Chondrocyte (in vitro differentiated cells): Measurements from ENCODE around the gene NELL1. TPM values are rescaled to one million over a fixed set of nuclear protein-coding genes. Genes with fewer than 3 reads are reported as not detected.

ENCODE experiments used
- DNase-seq: peaks from one replicate; pipeline ENCODE4 v3.0.0; 2021; ENCODE audit warnings: mixed read lengths, low spot score
- H3K27ac Mint-ChIP-seq: one replicate; pipeline ENCODE4 v1.8.0; 2021; ENCODE audit warnings: mild to moderate bottlenecking, moderate library complexity, mixed read lengths; ENCODE audit not compliant: unreplicated experiment
- H3K27me3 Mint-ChIP-seq: 2 replicates; pipeline ENCODE4 v1.8.0; 2021; ENCODE audit warnings: low read depth, mixed read lengths
- H3K36me3 Mint-ChIP-seq: 2 replicates; pipeline ENCODE4 v1.8.0; 2021; ENCODE audit warnings: low read depth, mixed read lengths
- H3K4me1 Mint-ChIP-seq: 2 replicates; pipeline ENCODE4 v1.8.0; 2021; ENCODE audit warnings: low read depth, mild to moderate bottlenecking, mixed read lengths
- H3K4me3 Mint-ChIP-seq: one replicate; pipeline ENCODE4 v1.8.0; 2021; ENCODE audit warnings: mild to moderate bottlenecking, moderate library complexity, mixed read lengths; ENCODE audit not compliant: unreplicated experiment
- H3K9me3 Mint-ChIP-seq: 2 replicates; pipeline ENCODE4 v1.8.0; 2021; ENCODE audit warnings: low read depth, mixed read lengths
- total RNA-seq: library from RNA; stranded (reverse); gene quantifications from 3 replicates; pipeline ENCODE4 v1.2.1, GENCODE V29; 2021
- TF ChIP-seq, protein P1 (sequence below): fragments of 200-600 bp; sonication (generic); IDR thresholded peaks from 2 replicates; pipeline ENCODE4 v1.5.0; 2021; ENCODE audit warnings: antibody characterized with exemption, mild to moderate bottlenecking, moderate library complexity

Gene NELL1
- total RNA-seq, 1 donor from 2014 or later: not detected

DNA sequence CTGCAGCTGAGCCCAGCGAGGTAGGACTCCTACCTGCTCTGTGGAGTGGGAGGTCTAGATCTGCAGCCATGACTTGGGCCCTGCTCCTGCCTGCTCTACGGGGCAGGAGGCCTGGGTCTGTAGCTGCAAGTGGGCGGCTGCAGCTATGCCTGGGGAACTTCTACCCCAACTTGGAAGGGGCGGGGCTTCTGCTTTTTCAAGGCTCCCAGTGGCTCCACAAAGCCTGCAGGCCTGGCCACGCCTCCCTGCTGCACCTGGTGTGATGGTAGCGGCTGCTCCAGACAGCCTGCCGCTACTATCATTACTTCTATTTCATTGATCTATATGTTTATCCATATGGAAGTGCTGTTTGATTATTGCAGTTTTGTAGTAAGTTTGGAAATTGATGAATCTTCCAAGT is 121.2 kb downstream of the NELL1 start:
- Mint-ChIP-seq H3K27ac (no peak overlapping the region), H3K4me1 (no peaks in the 10 kb centered on the region), H3K27me3 (no peaks in the 10 kb centered on the region), H3K9me3 (no peaks in the 10 kb centered on the region), H3K4me3 (no peak overlapping the region), H3K36me3 (no peaks in the 10 kb centered on the region)
- TF ChIP-seq, protein P1, sequence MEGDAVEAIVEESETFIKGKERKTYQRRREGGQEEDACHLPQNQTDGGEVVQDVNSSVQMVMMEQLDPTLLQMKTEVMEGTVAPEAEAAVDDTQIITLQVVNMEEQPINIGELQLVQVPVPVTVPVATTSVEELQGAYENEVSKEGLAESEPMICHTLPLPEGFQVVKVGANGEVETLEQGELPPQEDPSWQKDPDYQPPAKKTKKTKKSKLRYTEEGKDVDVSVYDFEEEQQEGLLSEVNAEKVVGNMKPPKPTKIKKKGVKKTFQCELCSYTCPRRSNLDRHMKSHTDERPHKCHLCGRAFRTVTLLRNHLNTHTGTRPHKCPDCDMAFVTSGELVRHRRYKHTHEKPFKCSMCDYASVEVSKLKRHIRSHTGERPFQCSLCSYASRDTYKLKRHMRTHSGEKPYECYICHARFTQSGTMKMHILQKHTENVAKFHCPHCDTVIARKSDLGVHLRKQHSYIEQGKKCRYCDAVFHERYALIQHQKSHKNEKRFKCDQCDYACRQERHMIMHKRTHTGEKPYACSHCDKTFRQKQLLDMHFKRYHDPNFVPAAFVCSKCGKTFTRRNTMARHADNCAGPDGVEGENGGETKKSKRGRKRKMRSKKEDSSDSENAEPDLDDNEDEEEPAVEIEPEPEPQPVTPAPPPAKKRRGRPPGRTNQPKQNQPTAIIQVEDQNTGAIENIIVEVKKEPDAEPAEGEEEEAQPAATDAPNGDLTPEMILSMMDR: no peak
- no peak for DNase-seq

DNA sequence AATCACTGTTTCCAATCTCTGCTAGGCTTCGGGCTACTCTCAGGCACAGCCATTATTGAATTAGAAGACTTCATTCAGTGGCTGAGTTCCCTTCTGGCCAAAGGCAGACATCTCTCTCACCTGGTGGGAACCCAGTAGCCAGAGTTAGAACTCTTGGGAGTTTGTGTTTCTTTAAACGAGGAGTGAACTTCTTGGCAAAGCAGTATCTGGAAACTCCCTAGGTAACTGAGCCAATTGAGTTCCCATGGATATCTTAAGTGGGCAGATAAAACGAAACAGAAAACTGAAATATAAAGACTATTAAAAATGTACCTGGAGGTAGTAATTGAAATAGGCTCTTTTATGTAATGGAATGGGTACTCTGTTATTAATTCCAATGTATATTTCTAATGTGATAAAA is 125.6 kb downstream of the NELL1 start:
- DNase-seq: no peak
- no peak overlapping the region for H3K27ac Mint-ChIP-seq
- H3K9me3 Mint-ChIP-seq: peaks cover 6% of the 10 kb centered on the region
- TF ChIP-seq, protein P1: no peak
- no peaks in the 10 kb centered on the region for H3K4me1 Mint-ChIP-seq
- H3K36me3 Mint-ChIP-seq: no peaks in the 10 kb centered on the region
- H3K27me3 Mint-ChIP-seq: no peaks in the 10 kb centered on the region
- H3K4me3 Mint-ChIP-seq: no peak overlapping the region

DNA sequence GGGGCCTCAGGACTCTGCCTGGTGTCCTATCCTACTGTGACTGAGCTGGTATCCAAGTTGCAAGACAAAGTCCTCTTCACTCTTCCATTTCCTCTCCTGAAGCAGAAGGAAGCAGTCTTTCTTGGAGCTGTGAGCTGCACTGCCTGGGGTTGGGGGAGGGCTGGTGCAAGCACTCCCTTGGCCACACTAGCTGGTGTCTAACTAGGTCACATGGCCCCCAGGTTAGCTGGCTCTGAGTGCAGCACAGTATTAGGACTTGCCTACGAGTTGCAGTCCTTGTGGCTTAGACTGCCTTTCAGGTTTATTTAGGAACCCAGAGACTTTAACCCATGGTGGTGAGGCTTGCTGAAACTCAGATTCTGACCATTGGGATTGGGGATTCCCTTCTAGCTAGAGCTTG is 138.9 kb downstream of the NELL1 start:
- Mint-ChIP-seq H3K4me3 (no peak overlapping the region), H3K4me1 (no peaks in the 10 kb centered on the region), H3K27me3 (no peaks in the 10 kb centered on the region), H3K9me3 (peaks cover 27% of the 10 kb centered on the region), H3K27ac (no peak overlapping the region), H3K36me3 (no peaks in the 10 kb centered on the region)
- DNase-seq: no peak
- TF ChIP-seq, protein P1: no peak

DNA sequence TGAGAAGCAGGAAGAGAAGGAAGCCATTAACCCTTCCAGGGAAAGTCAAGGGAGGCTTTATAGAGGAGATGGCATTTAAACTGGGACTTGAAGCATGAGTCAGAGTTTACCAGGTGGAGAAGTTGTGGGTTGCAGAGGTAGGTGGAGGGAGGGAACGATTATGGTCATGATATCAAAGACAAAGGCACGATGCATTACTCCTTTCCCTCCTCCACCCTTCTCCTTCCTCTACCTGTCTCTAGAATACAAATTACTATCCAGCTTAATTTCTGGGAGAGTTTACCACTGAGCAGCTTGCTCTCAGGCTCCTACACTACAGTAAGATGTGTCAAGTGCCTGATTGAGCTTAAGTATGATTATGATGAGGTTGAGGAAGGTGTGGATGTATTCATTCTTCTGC is 151.7 kb downstream of the NELL1 start:
- Mint-ChIP-seq H3K27me3 (peaks cover 2% of the 10 kb centered on the region), H3K36me3 (no peaks in the 10 kb centered on the region), H3K4me3 (no peak overlapping the region), H3K4me1 (no peaks in the 10 kb centered on the region), H3K27ac (no peak overlapping the region), H3K9me3 (peaks cover 3% of the 10 kb centered on the region)
- DNase-seq: no peak
- TF ChIP-seq, protein P1: no peak

DNA sequence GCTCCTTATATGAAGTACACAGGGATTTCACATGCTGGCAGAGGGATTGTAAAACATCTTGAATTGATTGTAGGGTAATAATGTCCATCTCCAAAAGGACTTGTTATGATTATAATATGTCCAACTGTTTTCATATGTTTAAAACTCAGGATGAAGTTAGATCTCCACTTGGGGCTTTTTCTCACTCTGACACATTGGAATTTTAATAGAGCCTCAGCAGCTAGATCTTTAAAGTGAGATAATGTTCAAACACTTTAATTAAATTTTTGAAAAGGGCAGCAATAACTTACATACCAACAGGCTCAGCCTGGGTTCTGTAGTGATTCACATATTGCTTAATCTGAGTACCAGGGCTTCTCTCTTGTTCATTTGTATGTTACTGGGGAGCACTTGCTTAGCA is 152.1 kb downstream of the NELL1 start:
- Mint-ChIP-seq H3K27ac (no peak overlapping the region), H3K4me3 (no peak overlapping the region), H3K4me1 (no peaks in the 10 kb centered on the region), H3K36me3 (no peaks in the 10 kb centered on the region), H3K9me3 (peaks cover 3% of the 10 kb centered on the region), H3K27me3 (peaks cover 2% of the 10 kb centered on the region)
- TF ChIP-seq, protein P1: no peak
- DNase-seq: no peak
